ENCODE data around the gene HOXC9.

HOXC9 gene

GRCh38 chr12:53955776-53956250 is 44.1 kb upstream of the HOXC9 start:
- DNase-seq: no peak
- Histone ChIP-seq H3K27me3 (ENCODE audit: insufficient read depth, low read depth, severe bottlenecking) (peaks cover 61% of the 10 kb centered on the region), H3K27ac (no peak overlapping the region), H3K9me3 (ENCODE audit: severe bottlenecking) (no peaks in the 10 kb centered on the region), H3K36me3 (no peaks in the 10 kb centered on the region), H3K4me3 (ENCODE audit: low read depth, low read length) (no peak overlapping the region; the same call in 1 of the 2 replicates)
- TF ChIP-seq, protein P1, sequence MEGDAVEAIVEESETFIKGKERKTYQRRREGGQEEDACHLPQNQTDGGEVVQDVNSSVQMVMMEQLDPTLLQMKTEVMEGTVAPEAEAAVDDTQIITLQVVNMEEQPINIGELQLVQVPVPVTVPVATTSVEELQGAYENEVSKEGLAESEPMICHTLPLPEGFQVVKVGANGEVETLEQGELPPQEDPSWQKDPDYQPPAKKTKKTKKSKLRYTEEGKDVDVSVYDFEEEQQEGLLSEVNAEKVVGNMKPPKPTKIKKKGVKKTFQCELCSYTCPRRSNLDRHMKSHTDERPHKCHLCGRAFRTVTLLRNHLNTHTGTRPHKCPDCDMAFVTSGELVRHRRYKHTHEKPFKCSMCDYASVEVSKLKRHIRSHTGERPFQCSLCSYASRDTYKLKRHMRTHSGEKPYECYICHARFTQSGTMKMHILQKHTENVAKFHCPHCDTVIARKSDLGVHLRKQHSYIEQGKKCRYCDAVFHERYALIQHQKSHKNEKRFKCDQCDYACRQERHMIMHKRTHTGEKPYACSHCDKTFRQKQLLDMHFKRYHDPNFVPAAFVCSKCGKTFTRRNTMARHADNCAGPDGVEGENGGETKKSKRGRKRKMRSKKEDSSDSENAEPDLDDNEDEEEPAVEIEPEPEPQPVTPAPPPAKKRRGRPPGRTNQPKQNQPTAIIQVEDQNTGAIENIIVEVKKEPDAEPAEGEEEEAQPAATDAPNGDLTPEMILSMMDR (IDR thresholded peaks at IDR 0.05; ENCODE audit: low read depth, low read length): no peak

DNA sequence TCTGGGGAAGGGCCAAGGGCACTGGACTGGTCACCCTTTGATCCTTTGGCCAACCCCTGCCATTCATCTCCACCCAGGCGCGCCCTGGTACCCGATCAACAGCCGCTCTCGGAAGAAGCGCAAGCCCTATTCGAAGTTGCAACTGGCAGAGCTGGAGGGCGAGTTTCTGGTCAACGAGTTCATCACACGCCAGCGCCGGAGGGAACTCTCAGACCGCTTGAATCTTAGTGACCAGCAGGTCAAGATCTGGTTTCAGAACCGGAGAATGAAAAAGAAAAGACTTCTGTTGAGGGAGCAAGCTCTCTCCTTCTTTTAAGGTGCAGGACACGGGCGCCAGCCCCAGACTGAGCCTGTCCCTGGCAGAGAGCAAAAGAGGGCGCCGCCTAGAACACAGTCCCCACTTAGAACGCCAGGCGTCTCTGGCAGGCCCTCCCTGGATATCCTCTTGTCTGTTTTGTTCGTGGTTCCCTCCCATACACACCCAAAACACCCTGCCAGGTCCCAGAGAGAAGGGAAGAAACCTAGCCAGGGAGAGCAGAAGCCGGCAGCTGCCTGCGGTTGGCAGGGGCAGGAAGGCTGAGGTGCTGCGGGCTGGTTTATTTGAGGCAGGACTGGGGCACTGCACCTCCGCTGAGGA is 43.6 kb upstream of the HOXC9 start:
- Histone ChIP-seq H3K9me3 (ENCODE audit: severe bottlenecking) (no peaks in the 10 kb centered on the region), H3K27ac (no peak overlapping the region), H3K4me3 (ENCODE audit: low read depth, low read length) (no peak overlapping the region), H3K27me3 (ENCODE audit: insufficient read depth, low read depth, severe bottlenecking) (peaks cover 55% of the 10 kb centered on the region), H3K36me3 (no peaks in the 10 kb centered on the region)
- no peak for DNase-seq
- TF ChIP-seq, protein P1 (IDR thresholded peaks at IDR 0.05; ENCODE audit: low read depth, low read length): no peak

DNA sequence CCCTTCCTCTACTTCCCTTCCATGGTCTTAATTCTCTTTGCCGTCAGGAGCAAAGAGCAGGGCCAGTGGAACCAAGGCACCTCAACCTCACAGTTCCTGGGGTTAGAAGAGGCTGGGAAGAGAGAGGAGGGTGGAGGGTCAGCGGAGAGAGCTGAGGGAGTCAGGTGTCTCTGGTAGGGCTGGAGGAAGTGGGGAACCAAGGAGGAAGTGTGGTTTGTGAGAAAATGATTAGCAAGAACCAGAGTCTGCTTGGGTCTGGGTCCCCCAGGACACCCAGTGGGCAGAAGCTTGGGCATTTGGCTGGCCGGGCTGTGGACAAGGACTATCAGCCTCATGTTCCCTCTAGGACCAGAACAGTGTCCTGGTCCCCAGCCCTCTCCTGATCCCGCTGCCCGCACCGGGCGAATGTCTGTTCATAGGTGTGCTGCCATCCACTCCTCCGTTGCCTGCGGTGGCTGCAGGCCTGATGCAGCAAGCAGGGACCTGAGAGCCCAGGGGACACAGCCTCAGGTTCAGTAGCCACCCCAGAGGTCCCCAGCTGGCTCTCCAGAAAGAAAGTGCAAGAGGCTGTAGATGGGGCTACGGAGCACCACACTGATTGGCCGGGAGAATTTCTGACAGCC is 42.9 kb upstream of the HOXC9 start:
- H3K27ac ChIP-seq: no peak overlapping the region
- H3K36me3 ChIP-seq: no peaks in the 10 kb centered on the region
- peaks cover 49% of the 10 kb centered on the region for H3K27me3 ChIP-seq (ENCODE audit: insufficient read depth, low read depth, severe bottlenecking)
- H3K4me3 ChIP-seq (ENCODE audit: low read depth, low read length): no peak overlapping the region
- DNase-seq: no peak
- TF ChIP-seq, protein P1 (IDR thresholded peaks at IDR 0.05; ENCODE audit: low read depth, low read length): no peak
- H3K9me3 ChIP-seq (ENCODE audit: severe bottlenecking): no peaks in the 10 kb centered on the region

DNA sequence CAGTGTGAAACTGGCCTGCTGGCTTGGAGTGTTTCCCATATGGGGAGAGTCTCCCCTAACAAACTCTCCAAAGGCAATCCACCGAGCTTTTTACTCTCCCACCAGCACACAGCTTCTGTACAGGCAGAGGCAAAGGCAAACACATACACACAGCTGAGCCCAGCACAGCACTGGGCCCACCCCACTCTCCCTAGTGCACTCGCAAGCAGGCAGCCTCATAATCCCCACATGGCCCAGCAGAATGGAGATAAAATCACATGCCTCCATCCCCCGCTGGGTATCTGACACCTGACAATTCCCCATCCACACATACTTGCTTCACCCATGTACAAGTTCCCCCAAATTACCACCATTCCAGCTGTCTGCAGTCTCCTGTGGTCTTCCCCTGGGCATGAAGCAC is 41.8 kb upstream of the HOXC9 start:
- DNase-seq: peak; percentile 58
- no peak overlapping the region for H3K4me3 ChIP-seq (ENCODE audit: low read depth, low read length)
- H3K27me3 ChIP-seq (ENCODE audit: insufficient read depth, low read depth, severe bottlenecking): peaks cover 38% of the 10 kb centered on the region
- no peaks in the 10 kb centered on the region for H3K9me3 ChIP-seq (ENCODE audit: severe bottlenecking)
- TF ChIP-seq, protein P1 (IDR thresholded peaks at IDR 0.05; ENCODE audit: low read depth, low read length): no peak
- H3K27ac ChIP-seq: no peak overlapping the region
- no peaks in the 10 kb centered on the region for H3K36me3 ChIP-seq

DNA sequence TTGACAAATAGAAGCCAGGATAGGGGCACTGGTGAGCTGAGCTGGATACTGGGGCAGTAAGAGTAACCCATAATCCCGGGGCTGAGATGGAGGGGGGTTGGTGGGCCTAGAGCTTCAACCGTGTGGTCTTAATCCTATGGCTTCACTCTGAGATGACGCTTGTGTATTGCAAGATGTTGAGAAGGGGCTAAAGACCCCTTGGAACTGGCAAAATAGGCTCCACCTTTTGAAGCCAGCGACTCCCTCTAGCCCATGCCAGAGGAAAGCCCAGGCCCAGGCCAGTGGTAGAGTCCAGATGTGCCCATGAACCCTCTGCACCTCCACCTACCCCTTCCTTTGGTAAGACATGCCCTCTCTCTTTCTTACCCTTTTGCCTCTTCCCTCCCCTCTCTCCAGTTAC is 40.6 kb upstream of the HOXC9 start:
- Histone ChIP-seq H3K27me3 (ENCODE audit: insufficient read depth, low read depth, severe bottlenecking) (peaks cover 26% of the 10 kb centered on the region), H3K27ac (no peak overlapping the region), H3K36me3 (no peaks in the 10 kb centered on the region), H3K9me3 (ENCODE audit: severe bottlenecking) (no peaks in the 10 kb centered on the region), H3K4me3 (ENCODE audit: low read depth, low read length) (no peak overlapping the region)
- no peak for DNase-seq
- TF ChIP-seq, protein P1 (IDR thresholded peaks at IDR 0.05; ENCODE audit: low read depth, low read length): no peak
